Thoracic aorta (tissue), 2 donors: Measurements from ENCODE around the gene PIGB. TPM values are rescaled to one million over a fixed set of nuclear protein-coding genes. Genes with fewer than 3 reads are reported as not detected.
"Not testable (repeated sequence)": the region's sequence is repeated elsewhere in the genome, so short reads cannot be mapped to it uniquely, and the experiment has no call there.

Source experiments
- ATAC-seq: fragments of 150-250 bp; one replicate; pipeline ENCODE4 v1.8.0; 2017; ENCODE audit warnings: low read depth; ENCODE audit not compliant: insufficient number of reproducible peaks, low FRiP score
- DNase-seq: peaks from one replicate; pipeline ENCODE4 v3.0.0-alpha.2; 2020; ENCODE audit warnings: low spot score
- H3K27ac ChIP-seq, 2 donors: fragments of 200-600 bp; sonication (generic); 1 replicate in 1 of 2; 2 replicates in 1 of 2; pipeline ENCODE4 v1.5.1; 2016; ENCODE audit warnings: mild to moderate bottlenecking in 2 of 2, moderate library complexity in 2 of 2
- H3K27me3 ChIP-seq: fragments of 200-600 bp; sonication (generic); replicated peaks from 2 replicates; pipeline ENCODE4 v1.6.0; 2016; ENCODE audit warnings: mild to moderate bottlenecking; ENCODE audit not compliant: insufficient read depth
- H3K36me3 ChIP-seq: fragments of 200-600 bp; sonication (generic); one replicate; pipeline ENCODE4 v1.5.1; 2016
- H3K4me1 ChIP-seq, 2 donors: fragments of 200-600 bp; sonication (generic); 1 replicate in 1 of 2; 2 replicates in 1 of 2; pipeline versions ENCODE4 v1.5.1 to v1.6.0; 2016; ENCODE audit warnings: low read depth in 2 of 2, mild to moderate bottlenecking in 1 of 2; ENCODE audit not compliant: control insufficient read depth in 1 of 2
- H3K4me3 ChIP-seq: fragments of 200-600 bp; sonication (generic); 2 replicates; pipeline ENCODE4 v1.5.1; 2016; ENCODE audit warnings: mild to moderate bottlenecking
- H3K9me3 ChIP-seq: fragments of 200-600 bp; sonication (generic); 2 replicates; pipeline ENCODE4 v1.5.1; 2016
- CTCF ChIP-seq: fragments of 200-600 bp; sonication (generic); IDR thresholded peaks from one replicate; pipeline ENCODE4 v1.5.1; 2019; ENCODE audit warnings: antibody characterized with exemption
- total RNA-seq, 2 donors: library from RNA; depleted of rRNA; stranded (reverse); fragments of >200 nt; gene quantifications; one replicate each; pipeline versions ENCODE4 v1.1.0 to v1.2.3, GENCODE V29; 2016

Gene PIGB
- total RNA-seq, 2 donors from 2014 or later, result 6.6 to 26.7 TPM

- Histone ChIP-seq H3K36me3 (no peaks in the 10 kb centered on the region), H3K4me3 (peak within 1 kb of the TSS; percentile 96), H3K27me3 (no peaks in the 10 kb centered on the region), H3K27ac (peak within 1 kb of the TSS; percentile 97 to 98), H3K9me3 (no peaks in the 10 kb centered on the region), H3K4me1 (peaks cover 8 to 32% of the 10 kb centered on the region in 2 donors)
- TF ChIP-seq CTCF, result no peak
- ATAC-seq, result peak; percentile 77
- DNase-seq, result no peak
Measured at GRCh38 chr15:55289746-55290527, 29.1 kb upstream of the PIGB start, which contains the start of gene RAB27A. TSS of gene RAB27A (minus strand) at chr15:55289813. CDS start at chr15:55234934, 54,879 bp downstream.

GRCh38 chr15:55290528-55291057 lies 28.4 kb upstream of the PIGB start:
- ATAC-seq (peak; percentile 90), DNase-seq (peak; percentile 31)
- Histone ChIP-seq H3K4me1 (peaks cover 4 to 31% of the 10 kb centered on the region in 2 donors), H3K27me3 (no peaks in the 10 kb centered on the region), H3K4me3 (peak overlapping the region; percentile 96), H3K36me3 (no peaks in the 10 kb centered on the region), H3K27ac (peak overlapping the region; percentile 97 to 98), H3K9me3 (no peaks in the 10 kb centered on the region)
- TF ChIP-seq CTCF, result peak; percentile 80

GRCh38 chr15:55297315-55297714 lies 21.7 kb upstream of the PIGB start:
- TF ChIP-seq CTCF, result no peak
- no peak for DNase-seq
- ATAC-seq, result no peak
- Histone ChIP-seq H3K9me3 (no peaks in the 10 kb centered on the region), H3K4me3 (no peak overlapping the region), H3K4me1 (no peaks in the 10 kb centered on the region), H3K27me3 (no peaks in the 10 kb centered on the region), H3K36me3 (no peaks in the 10 kb centered on the region), H3K27ac (no peak overlapping the region)

- H3K27me3 ChIP-seq, H3K4me1 ChIP-seq, H3K4me3 ChIP-seq, DNase-seq, H3K27ac ChIP-seq, ATAC-seq, H3K36me3 ChIP-seq, H3K9me3 ChIP-seq: not testable (repeated sequence)
Measured at GRCh38 chr15:55302801-55303200, 16.2 kb upstream of the PIGB start.

GRCh38 chr15:55319537-55320237 lies 665 bp downstream of the PIGB start:
- H3K4me1 ChIP-seq, result peaks cover 26 to 34% of the 10 kb centered on the region in 2 donors
- no peak for TF ChIP-seq CTCF
- H3K36me3 ChIP-seq, result peaks cover 3% of the 10 kb centered on the region
- H3K27ac ChIP-seq, result peak overlapping the region; percentile 91 to 98
- no peaks in the 10 kb centered on the region for H3K9me3 ChIP-seq
- peak overlapping the region; percentile 96 for H3K4me3 ChIP-seq
- DNase-seq (no peak), ATAC-seq (no peak)
- H3K27me3 ChIP-seq, result no peaks in the 10 kb centered on the region
